GM12878 (cell line): ENCODE measurements around the gene PRPF18.

Experiments
- EZH2 ChIP-seq: IDR thresholded peaks from 2 replicates; pipeline ENCODE4 v1.6.1; 2012; ENCODE audit warnings: low read depth, mild to moderate bottlenecking, control low read depth, inconsistent platforms, low read length, borderline replicate concordance; ENCODE audit not compliant: control insufficient read depth
- LARP7 ChIP-seq: fragments of 450-650 bp; IDR thresholded peaks from 2 replicates; pipeline ENCODE4 v1.6.1; 2017; ENCODE audit warnings: mild to moderate bottlenecking
- POLR2AphosphoS5 ChIP-seq: IDR thresholded peaks from 2 replicates; pipeline ENCODE4 v1.6.1; 2011; ENCODE audit warnings: mild to moderate bottlenecking, low read length, inconsistent platforms
- TF ChIP-seq, protein P1 (sequence below): IDR thresholded peaks from 2 replicates; pipeline ENCODE4 v1.6.1; 2012; ENCODE audit warnings: mild to moderate bottlenecking, low read depth, low read length
- TF ChIP-seq, protein P2 (sequence below): IDR thresholded peaks from 2 replicates; pipeline ENCODE4 v1.6.1; 2011; ENCODE audit warnings: borderline replicate concordance, low read depth, mild to moderate bottlenecking, moderate library complexity, low read length; ENCODE audit not compliant: insufficient read depth, poor library complexity, severe bottlenecking
- TF ChIP-seq, protein P3 (sequence below): IDR thresholded peaks from 2 replicates; pipeline ENCODE4 v1.6.1; 2011; ENCODE audit warnings: low read depth, low read length, improper control_type of control experiment, borderline replicate concordance

DNA sequence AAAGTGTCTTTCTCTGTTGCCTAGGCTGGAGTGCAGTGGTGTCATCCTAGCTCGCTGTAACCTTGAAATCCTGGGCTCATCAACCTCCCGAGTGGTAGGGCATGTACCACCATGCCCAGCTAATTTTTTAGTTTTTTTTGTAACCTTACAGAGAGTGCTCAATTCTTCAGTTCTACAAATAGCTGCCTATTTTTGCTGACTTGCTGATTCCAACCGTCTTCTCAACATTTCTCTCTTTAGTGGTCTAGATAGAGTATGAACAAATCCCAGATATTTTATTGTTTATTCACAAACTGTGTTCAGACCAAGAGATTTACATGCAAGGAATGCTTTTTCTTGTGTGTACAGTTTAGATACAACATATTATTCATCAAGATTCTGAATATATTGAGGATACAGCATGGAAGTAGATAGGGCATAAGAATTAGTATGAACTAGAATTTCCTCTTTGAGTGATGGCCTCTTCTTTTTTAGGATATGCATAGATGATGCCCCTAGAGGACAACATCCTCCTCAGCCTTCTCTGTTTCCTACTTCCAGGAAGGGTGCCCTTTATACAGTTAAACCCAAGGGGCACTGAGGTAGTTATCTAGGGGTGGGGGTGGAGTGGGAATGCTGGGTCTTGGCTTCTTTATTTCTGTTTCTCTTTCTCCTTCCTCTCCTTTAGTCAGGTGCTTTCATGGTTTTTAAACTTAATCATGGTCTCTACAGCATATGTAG is 26.0 kb downstream of the PRPF18 start:
- TF ChIP-seq, protein P1, sequence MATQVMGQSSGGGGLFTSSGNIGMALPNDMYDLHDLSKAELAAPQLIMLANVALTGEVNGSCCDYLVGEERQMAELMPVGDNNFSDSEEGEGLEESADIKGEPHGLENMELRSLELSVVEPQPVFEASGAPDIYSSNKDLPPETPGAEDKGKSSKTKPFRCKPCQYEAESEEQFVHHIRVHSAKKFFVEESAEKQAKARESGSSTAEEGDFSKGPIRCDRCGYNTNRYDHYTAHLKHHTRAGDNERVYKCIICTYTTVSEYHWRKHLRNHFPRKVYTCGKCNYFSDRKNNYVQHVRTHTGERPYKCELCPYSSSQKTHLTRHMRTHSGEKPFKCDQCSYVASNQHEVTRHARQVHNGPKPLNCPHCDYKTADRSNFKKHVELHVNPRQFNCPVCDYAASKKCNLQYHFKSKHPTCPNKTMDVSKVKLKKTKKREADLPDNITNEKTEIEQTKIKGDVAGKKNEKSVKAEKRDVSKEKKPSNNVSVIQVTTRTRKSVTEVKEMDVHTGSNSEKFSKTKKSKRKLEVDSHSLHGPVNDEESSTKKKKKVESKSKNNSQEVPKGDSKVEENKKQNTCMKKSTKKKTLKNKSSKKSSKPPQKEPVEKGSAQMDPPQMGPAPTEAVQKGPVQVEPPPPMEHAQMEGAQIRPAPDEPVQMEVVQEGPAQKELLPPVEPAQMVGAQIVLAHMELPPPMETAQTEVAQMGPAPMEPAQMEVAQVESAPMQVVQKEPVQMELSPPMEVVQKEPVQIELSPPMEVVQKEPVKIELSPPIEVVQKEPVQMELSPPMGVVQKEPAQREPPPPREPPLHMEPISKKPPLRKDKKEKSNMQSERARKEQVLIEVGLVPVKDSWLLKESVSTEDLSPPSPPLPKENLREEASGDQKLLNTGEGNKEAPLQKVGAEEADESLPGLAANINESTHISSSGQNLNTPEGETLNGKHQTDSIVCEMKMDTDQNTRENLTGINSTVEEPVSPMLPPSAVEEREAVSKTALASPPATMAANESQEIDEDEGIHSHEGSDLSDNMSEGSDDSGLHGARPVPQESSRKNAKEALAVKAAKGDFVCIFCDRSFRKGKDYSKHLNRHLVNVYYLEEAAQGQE: no peak
- TF ChIP-seq POLR2AphosphoS5 (no peak), EZH2 (no peak), LARP7 (no peak)
- TF ChIP-seq, protein P2, sequence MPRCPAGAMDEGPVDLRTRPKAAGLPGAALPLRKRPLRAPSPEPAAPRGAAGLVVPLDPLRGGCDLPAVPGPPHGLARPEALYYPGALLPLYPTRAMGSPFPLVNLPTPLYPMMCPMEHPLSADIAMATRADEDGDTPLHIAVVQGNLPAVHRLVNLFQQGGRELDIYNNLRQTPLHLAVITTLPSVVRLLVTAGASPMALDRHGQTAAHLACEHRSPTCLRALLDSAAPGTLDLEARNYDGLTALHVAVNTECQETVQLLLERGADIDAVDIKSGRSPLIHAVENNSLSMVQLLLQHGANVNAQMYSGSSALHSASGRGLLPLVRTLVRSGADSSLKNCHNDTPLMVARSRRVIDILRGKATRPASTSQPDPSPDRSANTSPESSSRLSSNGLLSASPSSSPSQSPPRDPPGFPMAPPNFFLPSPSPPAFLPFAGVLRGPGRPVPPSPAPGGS: no peak
- TF ChIP-seq, protein P3, sequence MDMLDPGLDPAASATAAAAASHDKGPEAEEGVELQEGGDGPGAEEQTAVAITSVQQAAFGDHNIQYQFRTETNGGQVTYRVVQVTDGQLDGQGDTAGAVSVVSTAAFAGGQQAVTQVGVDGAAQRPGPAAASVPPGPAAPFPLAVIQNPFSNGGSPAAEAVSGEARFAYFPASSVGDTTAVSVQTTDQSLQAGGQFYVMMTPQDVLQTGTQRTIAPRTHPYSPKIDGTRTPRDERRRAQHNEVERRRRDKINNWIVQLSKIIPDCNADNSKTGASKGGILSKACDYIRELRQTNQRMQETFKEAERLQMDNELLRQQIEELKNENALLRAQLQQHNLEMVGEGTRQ: no peak
